ENCODE results near the gene RTF2.
"Not testable (repeated sequence)": the region's sequence is repeated elsewhere in the genome, so short reads cannot be mapped to it uniquely, and the experiment has no call there.

Gene RTF2

DNA sequence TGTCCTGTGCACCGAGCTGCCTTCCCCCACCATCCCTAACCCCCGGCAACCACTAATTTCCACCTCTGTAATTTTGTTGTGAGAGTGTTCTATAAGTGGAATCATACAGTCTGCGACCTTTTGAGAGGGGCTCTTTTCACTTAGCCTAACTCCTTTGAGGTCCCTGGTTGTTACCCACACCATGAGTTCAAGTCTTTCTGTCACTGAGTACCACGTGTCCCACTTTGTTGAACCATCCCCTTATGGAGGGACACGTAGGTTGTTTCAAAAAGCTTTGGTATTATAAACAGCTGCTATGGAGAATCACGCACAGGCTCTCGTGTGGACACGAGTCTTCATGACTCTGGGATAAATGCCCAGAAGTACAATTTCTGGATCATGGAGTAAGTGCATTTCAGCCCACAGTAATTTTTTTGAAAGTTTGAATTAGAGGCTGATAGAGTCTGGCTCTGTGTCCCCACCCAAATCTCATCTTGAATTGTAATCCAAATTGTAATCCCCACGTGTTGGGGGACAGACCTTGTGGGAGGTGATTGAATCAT lies 74.1 kb downstream of the RTF2 start:
- Histone ChIP-seq H3K27ac (ENCODE audit: poor library complexity, severe bottlenecking) (no peak overlapping the region), H3K4me3 (ENCODE audit: severe bottlenecking) (no peak overlapping the region), H3K27me3 (ENCODE audit: insufficient read depth, poor library complexity, severe bottlenecking) (no peaks in the 10 kb centered on the region), H3K9me3 (ENCODE audit: severe bottlenecking) (no peaks in the 10 kb centered on the region), H3K4me1 (ENCODE audit: insufficient read depth, poor library complexity, severe bottlenecking) (no peaks in the 10 kb centered on the region), H3K36me3 (ENCODE audit: low read depth) (no peaks in the 10 kb centered on the region)
- no peak for DNase-seq (ENCODE audit: low spot score)
- no peak for ATAC-seq (ENCODE audit: low read depth)
- no peak for TF ChIP-seq CTCF (IDR thresholded peaks at IDR 0.05; ENCODE audit: poor library complexity, severe bottlenecking)

DNA sequence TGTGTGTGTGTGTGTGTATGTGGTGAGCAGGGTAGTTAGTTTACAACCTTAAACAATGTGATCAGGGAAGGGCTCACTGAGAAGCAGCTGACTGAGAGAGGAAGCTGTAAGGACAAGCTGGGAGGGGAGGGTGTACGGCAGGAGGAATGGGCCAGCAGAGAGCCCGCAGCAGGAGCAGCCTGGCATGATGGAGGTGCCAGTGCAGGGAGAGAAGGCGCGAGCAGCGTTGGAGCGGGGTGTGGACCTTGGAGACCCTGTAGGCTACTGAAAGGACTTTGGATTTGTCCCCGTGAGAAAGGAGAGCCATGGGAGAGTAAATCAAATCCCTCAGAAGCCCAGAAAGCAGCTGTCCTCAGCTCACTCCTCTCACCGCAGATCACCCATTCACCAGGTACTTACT lies 83.1 kb downstream of the RTF2 start:
- Histone ChIP-seq H3K4me3 (ENCODE audit: severe bottlenecking) (no peak overlapping the region), H3K27me3 (ENCODE audit: insufficient read depth, poor library complexity, severe bottlenecking) (no peaks in the 10 kb centered on the region), H3K9me3 (ENCODE audit: severe bottlenecking) (no peaks in the 10 kb centered on the region), H3K4me1 (ENCODE audit: insufficient read depth, poor library complexity, severe bottlenecking) (peaks cover 10% of the 10 kb centered on the region), H3K27ac (ENCODE audit: poor library complexity, severe bottlenecking) (no peak overlapping the region), H3K36me3 (ENCODE audit: low read depth) (no peaks in the 10 kb centered on the region)
- DNase-seq (ENCODE audit: low spot score) (no peak), ATAC-seq (ENCODE audit: low read depth) (no peak)
- TF ChIP-seq CTCF (IDR thresholded peaks at IDR 0.05; ENCODE audit: poor library complexity, severe bottlenecking): no peak

DNA sequence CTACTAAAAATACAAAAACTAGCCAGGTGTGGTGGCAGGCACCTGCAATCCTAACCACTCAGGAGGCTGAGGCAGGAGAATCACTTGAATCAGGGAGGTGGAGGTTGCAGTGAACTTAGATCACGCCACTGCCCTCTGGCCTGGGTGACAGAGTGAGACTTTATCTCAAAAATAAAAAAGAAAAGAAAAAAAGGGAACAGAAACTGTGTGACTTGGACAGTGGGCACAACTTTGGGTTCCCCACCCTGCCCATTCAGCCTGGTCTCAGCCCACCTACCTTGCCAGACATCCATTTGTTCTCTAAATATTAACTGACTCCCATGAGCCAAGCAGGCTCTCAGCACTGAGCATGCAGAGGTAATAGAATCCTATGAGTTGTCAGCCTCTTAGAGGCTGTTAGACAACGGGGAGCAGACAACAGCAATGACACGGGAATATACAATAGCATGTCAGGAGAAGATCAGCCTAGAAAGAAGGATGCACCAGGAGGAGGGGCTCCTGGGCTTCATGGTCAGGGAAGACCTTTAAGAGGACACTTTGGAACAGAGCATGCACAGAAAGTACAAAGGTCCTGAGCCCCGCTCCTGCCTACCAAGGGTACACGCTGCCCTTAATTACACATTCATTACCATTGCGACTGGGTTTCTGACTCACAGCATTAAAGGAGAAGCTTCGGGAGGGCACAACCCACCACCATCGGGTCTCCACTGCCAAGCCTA lies 84.6 kb downstream of the RTF2 start:
- no peaks in the 10 kb centered on the region for H3K36me3 ChIP-seq (ENCODE audit: low read depth)
- no peaks in the 10 kb centered on the region for H3K27me3 ChIP-seq (ENCODE audit: insufficient read depth, poor library complexity, severe bottlenecking)
- ATAC-seq (ENCODE audit: low read depth): no peak
- H3K4me3 ChIP-seq (ENCODE audit: severe bottlenecking): no peak overlapping the region
- no peak for TF ChIP-seq CTCF (IDR thresholded peaks at IDR 0.05; ENCODE audit: poor library complexity, severe bottlenecking)
- H3K9me3 ChIP-seq (ENCODE audit: severe bottlenecking): no peaks in the 10 kb centered on the region
- no peak overlapping the region for H3K27ac ChIP-seq (ENCODE audit: poor library complexity, severe bottlenecking)
- peaks cover 10% of the 10 kb centered on the region for H3K4me1 ChIP-seq (ENCODE audit: insufficient read depth, poor library complexity, severe bottlenecking)
- no peak for DNase-seq (ENCODE audit: low spot score)

- DNase-seq (ENCODE audit: low spot score) (peak; percentile 97), ATAC-seq (ENCODE audit: low read depth) (peak; percentile 95)
- Histone ChIP-seq H3K4me1 (ENCODE audit: insufficient read depth, poor library complexity, severe bottlenecking) (peaks cover 10% of the 10 kb centered on the region), H3K4me3 (ENCODE audit: severe bottlenecking) (no peak overlapping the region), H3K36me3 (ENCODE audit: low read depth) (no peaks in the 10 kb centered on the region), H3K27ac (ENCODE audit: poor library complexity, severe bottlenecking) (peak overlapping the region; percentile 21), H3K9me3 (ENCODE audit: severe bottlenecking) (no peaks in the 10 kb centered on the region), H3K27me3 (ENCODE audit: insufficient read depth, poor library complexity, severe bottlenecking) (no peaks in the 10 kb centered on the region)
- TF ChIP-seq CTCF (IDR thresholded peaks at IDR 0.05; ENCODE audit: poor library complexity, severe bottlenecking): no peak
Observed at GRCh38 chr20:56554869-56555268, 86.4 kb downstream of the RTF2 start.

DNA sequence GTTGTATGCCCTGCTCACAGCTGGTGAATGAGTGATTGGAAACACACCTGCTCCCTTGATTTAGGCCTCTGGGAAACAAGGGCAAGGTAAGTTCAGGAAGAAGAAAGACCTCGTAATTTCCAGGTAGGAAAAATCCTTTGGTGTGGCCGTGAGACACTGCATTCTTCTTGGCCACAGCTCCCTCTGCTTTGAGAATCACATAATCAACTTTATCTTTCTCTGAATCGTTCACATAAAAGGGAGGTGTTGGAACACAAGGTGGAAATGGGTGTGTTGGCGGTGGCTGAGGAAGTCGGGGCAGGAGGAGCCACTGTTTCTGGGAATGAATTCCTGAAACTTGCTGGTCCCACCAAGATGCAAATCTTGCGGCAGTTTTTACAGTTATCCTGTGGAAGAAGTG lies 90.5 kb downstream of the RTF2 start:
- no peaks in the 10 kb centered on the region for H3K36me3 ChIP-seq (ENCODE audit: low read depth)
- no peak for TF ChIP-seq CTCF (IDR thresholded peaks at IDR 0.05; ENCODE audit: poor library complexity, severe bottlenecking)
- no peak overlapping the region for H3K27ac ChIP-seq (ENCODE audit: poor library complexity, severe bottlenecking)
- no peaks in the 10 kb centered on the region for H3K9me3 ChIP-seq (ENCODE audit: severe bottlenecking)
- DNase-seq (ENCODE audit: low spot score): no peak
- ATAC-seq (ENCODE audit: low read depth): no peak
- no peak overlapping the region for H3K4me3 ChIP-seq (ENCODE audit: severe bottlenecking)
- H3K27me3 ChIP-seq (ENCODE audit: insufficient read depth, poor library complexity, severe bottlenecking): no peaks in the 10 kb centered on the region
- H3K4me1 ChIP-seq (ENCODE audit: insufficient read depth, poor library complexity, severe bottlenecking): peaks cover 10% of the 10 kb centered on the region

DNA sequence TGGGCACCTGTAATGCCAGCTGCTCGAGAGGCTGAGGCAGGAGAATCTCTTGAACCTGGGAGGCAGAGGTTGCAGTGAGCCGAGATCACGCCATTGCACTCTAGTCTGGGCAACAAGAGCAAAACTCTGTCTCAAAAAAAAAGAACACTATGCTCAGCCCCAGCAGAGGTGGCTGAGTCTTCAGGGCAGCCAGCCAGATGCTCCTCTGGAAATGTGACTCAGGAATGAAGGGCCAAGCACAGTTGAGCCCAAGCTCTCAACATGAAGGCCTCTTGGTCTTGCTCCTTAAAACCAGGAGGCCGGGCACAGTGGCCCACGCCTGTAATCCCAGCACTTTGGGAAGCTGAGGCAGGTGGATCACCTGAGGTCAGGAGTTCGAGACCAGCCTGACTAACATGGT lies 96.1 kb downstream of the RTF2 start:
- DNase-seq (ENCODE audit: low spot score); H3K36me3 ChIP-seq (ENCODE audit: low read depth); H3K9me3 ChIP-seq (ENCODE audit: severe bottlenecking); H3K4me3 ChIP-seq (ENCODE audit: severe bottlenecking); H3K4me1 ChIP-seq (ENCODE audit: insufficient read depth, poor library complexity, severe bottlenecking); H3K27ac ChIP-seq (ENCODE audit: poor library complexity, severe bottlenecking); H3K27me3 ChIP-seq (ENCODE audit: insufficient read depth, poor library complexity, severe bottlenecking): not testable (repeated sequence)
- ATAC-seq (ENCODE audit: low read depth): peak; percentile 37; the same call in 1 of the 3 replicates
